SK-MEL-5 (cell line): ENCODE data around the gene GMEB2. TPM values are rescaled to one million over a fixed set of nuclear protein-coding genes. Genes with fewer than 3 reads are reported as not detected.

ENCODE experiments used
- DNase-seq: peaks from one replicate; pipeline ENCODE4 v3.0.0-alpha.2; 2016; ENCODE audit warnings: low read depth, low spot score
- in situ Hi-C: cut with HindIII; loops from 2 replicates; pipeline ENCODE4 v1.10.0; 2016; ENCODE audit warnings: low sequenced_read_pairs, high pct_unique_total_duplicates, low pct_unique_long_range_greater_than_20kb
- total RNA-seq: library from RNA; depleted of rRNA; stranded (reverse); fragments of >200 nt; shearing (Covaris generic); gene quantifications from 2 replicates; pipeline ENCODE4 v1.2.3, GENCODE V29; 2014

Gene GMEB2
- total RNA-seq, 1 experiment from 2014 or later, result 10.5 TPM

DNA sequence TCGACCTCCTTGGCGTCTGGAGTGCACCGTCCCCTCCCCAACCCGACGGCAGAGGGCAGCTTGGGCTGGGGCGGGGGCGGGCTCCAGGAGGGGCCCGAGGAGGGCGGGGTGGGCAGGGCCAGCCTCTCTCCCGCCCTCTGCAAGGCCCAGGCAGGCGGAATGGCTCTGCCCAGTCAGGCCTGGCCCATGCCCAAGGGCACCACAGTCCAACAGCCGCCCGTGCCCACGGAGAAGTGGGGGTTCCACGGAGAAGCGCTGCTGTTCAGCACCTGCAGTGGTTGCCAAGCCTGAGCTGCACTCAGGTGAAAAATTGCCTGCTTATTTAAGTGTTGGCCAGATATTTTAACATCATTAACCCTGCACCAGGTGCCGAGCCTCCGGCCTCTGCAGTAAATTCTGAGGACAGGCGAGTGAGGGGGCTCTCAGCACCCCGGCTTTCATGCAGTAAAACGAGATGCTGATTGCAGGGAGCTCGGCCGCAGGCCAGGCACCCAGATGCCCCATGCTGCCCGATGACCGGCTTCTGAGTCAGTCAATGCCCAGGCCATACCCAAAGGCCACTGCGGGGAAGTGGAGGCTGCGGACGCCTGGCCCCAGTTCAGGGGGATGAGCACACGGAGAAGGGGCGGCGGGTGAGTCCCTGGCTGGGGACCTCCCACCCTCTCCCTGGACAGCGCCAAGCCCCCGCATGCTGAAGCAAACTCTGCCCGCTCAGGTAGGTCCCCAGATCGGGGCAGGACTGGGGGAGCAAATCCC is 79.0 kb downstream of the GMEB2 start, which contains the start of gene SRMS:
SRMS (minus strand) TSS at position 25 of the 756 bp plus-strand sequence. CDS start 286 bp downstream, outside the sequence.
- in situ Hi-C loops, result no loop called here

DNA sequence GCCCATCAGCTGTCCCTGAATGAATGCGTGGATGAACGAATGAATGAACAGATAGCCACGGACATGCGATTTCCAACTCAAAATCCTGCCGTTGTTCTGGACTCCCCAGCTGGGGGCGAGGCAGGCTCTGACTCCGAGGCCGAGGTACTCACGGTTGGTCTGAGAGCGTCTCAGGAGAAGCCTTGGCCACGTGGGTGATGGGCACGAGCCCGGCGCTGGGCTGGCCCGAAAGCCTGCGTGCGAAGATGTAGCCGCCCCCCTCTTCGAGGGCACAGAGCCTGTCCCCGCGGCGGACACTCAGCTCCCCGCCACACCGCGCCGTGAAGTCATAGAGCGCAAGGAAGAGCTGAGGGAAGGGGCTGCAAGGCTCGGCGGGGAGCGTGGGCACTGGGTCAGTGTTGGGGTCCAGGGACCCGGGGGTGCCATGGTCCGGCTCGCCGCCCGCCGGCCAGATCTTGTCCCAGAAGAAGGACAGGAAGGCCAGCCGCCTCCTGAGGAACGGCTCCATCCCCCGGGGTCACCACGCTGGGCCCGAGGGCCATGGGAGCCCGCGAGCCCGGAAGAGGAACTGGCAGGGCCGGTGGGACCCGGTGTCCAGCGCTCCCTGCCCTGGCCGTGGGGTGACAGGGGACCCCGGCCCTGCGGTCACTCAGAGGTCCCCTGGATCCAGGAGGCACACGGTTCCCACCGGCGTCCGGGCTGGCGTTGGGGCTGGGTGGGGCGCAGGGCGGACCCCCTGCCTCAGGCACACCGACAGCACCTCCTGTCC is 79.8 kb downstream of the GMEB2 start:
- in situ Hi-C loops, result no loop called here
- DNase-seq, result no peak

More for the DNA sequence above, 79.0 kb downstream of the GMEB2 start, which contains the start of gene SRMS:
- peak; percentile 29 for DNase-seq

DNA sequence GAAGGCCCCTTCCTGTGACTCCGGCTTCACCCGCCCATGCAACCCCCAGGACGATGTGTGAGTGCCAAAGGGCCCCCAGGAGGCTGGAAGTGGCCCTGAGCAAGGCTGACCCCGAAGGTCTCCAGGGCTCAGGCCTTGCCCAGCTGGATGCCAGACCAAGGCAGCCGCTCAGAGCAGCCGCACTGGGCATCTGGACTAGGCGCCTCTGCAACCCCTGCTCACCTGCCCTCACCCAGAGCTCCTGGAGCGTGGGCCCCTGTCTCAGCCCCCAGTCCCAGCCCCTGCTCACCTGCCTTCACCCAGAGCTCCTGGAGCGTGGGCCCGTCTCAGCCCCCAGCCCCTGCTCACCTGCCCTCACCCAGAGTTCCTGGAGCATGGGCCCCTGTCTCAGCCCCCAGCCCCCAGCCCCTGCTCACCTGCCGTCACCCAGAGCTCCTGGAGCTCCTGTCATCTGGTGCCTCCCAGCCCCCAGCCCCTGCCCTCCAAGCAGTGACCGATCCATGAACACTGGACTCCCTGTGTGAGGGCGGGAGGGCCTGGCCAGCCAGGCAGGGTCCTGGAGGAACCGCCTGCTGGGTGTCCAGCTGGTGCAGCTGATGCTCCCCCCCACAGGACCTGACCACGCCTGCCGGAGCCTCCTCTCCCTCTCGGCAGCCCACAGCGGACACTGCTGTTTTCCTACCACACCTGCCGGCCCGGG is 80.5 kb downstream of the GMEB2 start:
- no peak for DNase-seq
- in situ Hi-C loops, result no loop called here

DNA sequence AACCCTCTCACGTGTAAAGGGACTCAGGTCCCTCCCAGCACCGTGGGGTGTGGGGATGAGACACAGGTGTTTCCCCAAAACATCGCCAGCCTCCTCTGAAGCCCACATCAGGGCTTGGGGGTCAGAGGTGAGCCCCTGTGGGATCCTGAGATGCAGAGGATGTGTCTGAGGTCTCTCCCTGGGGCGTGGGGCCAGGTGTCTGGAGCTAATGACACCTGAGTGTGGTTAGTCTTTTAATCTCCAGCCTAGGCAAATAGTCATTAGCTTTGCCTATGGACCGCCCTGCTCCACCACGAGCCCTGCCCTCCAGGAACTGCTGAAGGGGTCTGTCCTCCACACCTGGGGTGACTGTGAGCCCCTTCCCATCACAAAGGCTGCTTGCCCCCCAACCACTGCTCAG is 81.1 kb downstream of the GMEB2 start:
- in situ Hi-C loops, result no loop called here
- no peak for DNase-seq

DNA sequence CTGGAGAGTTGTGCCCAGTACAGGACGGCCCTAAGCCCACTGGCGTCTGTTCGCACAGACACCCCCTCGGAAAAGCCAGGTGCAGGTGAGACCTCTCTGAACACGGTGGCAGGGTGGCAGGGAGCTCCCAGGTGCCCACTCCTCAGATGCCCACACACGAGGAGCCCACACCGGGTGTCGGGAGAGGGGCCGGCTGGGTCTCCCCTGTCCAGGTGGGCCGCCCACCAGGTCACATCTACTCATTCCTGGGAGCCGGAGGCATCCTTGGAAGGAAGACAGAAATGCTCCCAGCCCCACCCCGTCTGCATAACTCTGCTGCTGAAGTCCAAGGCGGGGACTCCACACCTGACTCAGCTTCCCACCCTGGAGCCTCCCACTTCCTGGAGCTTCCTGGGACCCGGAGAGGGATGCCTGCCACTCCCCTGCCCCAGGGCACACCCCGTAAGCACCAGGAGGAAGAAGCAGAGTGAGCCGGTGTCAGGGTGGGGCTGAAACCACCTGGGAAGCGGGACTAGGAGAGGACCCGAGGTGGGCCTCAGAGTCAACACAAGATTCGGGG is 81.9 kb downstream of the GMEB2 start:
- in situ Hi-C loops, result no loop called here
- no peak for DNase-seq

DNA sequence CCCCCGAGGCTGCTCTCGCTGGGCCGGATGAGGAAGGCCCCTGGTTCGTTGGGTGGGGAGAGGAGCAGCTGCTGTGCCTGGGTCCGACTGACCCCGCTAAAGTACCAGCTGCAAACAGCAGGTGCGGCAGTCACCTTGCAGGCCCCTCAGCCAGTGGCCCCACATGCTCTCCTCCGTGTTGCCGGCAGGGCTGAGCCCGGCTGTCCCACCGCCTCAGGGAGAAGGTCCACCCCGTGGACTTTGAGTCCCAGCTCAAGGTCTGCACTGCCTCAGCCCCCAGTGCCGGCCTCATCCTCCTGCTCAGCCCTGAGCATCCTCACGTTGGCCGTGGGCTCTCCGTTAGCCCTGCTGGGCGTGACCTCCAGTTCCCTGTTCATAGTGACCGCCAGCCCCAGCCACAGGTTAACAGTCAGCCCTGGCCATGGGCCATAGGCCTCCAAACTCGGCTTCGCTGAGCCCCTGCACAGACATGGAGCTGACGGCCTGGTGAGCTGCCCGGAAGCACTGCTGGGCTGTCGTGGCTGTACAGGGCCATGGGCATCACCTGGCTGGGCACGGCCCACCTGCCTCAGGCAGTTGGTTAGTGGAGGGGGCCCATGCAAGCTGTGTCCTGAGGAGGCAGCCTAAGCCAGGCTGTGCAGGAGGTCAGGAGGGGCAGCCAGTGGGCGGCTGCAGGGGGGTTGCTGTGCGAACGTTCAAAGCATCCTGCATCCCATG is 82.5 kb downstream of the GMEB2 start:
- no peak for DNase-seq
- in situ Hi-C loops, result no loop called here

DNA sequence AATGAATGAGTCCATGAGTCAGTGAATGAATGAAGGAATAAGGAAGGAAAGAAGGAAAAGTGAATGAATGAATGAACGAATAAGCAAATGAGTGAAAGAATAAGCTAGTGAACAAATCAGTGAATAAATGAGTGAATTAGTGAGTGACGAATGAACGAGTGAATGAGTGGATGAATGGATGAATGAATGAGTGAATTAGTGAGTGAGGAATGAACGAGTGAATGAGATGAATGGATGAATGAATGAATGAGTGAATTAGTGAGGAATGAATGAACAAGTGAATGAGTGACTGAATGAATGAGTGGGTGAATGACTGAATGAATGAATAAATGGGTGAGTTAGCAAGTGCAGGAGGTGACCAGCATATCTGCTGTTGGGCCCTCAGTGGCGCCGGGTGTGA is 83.2 kb downstream of the GMEB2 start:
- DNase-seq, result no peak
- in situ Hi-C loops, result no loop called here

DNA sequence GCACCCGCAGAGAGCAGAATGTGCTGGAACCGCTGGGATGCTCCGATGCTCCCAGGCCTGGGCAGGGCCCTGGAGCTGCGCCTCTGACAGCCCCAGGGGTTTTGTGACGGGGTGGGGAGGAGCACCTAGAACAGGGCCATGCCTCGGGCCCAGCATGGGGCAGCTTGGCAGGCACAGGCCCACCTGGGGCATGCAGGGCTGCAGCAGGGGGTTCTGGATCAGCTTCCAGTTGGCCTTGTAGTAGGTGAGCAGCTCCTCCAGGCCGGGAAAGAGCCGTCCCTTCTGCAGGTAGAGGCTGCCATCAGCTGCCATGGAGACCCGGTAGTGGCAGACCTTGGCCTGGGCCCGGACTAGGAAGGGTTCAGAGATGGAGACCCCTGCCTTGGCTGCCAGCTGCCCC is 83.8 kb downstream of the GMEB2 start:
- no peak for DNase-seq
- in situ Hi-C loops, result no loop called here

DNA sequence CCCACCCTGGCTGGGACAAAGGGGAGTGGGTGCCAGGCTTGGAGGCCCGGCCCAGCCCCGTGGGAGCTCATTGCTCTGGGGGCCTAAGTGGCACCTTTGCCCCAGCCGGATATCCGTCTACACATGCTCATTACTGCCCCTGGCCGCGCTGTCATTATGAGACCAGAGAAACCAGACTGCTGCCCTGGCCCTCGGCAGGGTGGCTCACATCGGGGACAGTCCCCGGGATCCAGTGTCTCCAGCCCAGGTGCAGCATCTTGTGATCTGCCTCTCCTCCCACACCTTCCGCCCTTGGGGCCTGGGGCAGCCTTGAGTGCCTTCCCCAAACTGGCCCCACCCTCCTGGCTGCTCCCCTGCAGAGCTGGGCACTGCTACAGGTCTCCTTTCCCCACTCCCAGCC is 84.2 kb downstream of the GMEB2 start:
- in situ Hi-C loops, result no loop called here
- no peak for DNase-seq

DNA sequence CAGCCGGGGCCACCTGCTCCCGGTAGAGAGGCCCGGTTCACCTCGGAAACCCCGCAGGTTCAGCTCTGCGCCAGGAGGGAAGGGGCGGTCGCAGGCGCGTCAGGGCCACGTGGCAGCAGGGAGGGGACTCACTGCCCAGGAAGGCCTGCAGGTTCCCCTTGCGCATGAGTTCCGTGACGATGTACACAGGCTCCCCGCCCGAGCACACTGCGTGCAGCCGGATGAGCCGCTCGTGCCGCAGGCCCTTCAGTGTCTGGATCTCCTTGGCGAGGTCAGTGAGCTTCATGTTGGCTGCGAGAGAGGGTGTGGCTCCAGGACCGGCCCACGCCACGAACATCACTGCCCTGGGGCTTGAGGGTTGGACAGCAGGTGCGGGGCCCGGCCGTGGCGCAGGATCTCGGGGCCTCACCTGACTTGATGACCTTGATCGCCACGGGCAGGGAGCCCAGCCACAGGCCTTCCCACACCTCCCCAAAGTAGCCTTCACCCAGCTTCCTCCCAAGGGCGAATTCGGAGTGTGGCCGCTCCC is 84.8 kb downstream of the GMEB2 start:
- DNase-seq, result no peak
- in situ Hi-C loops, result no loop called here

DNA sequence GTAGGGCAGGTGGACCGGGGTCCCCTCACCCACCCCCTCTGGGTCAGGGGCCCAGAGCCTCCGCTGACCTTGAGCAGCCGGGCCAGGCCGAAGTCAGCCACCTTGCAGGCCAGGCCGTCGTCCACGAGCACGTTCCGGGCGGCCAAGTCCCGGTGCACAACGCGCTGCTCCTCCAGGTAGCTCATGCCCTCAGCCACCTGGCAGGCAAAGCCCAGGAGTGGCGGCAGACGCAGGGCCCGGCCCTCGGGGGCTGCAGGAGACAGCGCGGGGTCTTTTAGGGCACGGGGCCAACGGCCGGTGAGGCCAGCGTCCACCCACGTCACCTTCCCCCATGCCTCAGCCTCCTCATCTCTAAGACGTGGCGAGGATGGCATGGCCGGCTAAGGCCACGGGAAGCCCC is 85.5 kb downstream of the GMEB2 start:
- in situ Hi-C loops, result no loop called here
- DNase-seq, result no peak

DNA sequence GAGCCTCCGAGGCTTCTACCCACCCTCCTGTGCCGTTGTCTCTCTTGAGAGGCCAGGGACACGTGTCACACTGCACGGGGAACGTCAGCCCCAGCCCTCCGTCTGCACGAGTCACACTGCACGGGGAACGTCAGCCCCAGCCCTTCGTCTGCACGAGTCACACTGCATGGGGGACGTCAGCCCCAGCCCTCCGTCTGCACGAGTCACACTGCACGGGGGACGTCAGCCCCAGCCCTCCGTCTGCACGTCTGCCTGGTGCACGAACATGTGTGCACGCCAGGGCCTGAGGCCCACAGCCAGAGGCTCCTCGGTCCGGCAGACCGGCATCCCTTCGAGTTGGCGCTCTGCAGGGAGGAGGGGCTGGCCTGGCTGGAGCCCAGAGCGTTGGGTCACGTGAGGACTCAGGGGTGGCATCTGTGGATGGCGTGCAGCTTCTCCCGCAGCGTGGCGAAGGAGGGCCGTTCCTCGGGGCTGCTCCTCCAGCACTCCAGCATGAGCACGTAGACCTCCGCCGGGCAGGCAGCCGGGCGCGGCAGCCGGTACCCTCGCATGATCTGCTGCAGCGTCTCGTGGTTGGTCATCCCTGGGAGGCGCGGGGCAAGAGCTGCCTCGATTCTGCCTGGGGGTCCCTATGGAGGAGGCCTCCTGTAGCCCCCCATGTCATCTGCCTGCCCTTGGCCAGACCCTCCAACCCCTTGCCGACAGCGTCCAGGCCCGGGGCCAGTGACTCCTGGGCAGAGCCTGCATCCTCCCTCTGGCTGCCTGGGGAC is 86.3 kb downstream of the GMEB2 start:
- in situ Hi-C loops, result no loop called here
- no peak for DNase-seq

DNA sequence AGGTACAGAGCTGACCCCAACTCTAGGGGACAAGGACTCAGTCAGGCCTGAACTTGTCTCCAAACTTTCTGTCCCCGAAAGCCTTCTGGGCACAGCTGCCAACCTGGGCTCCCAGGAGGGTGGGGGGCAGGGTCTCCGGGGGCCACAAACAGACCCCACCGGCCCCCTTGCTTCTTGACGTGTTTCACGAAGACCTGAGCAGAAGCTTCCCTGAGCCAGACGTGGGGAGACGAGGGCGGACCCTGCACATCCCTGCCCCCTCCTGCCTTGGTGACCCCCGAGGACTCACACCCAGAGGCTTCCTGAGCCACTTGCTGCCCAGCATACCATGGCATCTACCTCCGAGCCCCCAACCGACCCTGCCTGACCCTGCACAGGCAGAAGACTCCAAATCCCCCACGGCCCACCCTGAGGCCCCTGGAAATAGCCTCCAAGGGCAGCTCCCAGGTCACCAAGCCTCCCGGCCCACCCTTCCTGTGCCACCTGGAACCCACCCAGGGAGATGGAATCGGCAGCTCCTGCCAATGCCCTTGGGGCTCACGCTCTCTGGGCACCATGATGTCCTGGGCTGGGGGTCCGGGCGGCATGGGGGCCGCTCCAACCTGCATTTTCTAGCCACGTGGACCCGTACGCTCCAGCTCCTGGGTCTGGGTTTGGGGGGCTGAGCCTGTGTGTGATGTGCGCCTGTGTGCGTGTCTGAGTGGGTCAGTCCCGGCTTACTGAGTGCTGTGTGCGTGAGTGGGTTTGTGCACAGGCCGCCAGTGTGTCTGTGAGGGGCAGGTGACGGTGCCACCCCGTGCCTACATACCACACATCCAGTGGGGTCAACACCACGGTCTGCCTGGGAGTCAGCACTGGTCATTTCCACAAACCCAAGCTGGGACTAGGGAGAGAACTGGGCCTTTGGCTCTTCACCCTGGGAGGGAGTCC is 87.2 kb downstream of the GMEB2 start:
- no peak for DNase-seq
- in situ Hi-C loops, result no loop called here

DNA sequence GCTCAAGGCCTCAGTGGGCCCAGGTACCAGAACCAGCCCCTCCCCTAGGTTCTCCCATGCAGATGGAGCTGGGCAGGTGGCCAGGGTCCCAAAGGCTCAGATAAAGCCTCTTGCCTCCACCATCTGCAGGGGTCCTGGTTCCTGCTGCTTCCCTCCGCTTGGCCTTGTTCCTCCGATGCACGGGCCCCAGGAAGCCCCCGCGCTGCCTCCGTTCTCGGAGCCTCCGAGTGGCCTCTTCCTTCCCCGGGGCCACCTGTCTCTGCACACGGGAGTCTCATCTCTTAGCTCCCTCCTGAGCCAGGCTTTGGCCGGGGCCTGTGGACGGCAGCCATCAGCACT is 87.8 kb downstream of the GMEB2 start:
- in situ Hi-C loops, result no loop called here
- no peak for DNase-seq

DNA sequence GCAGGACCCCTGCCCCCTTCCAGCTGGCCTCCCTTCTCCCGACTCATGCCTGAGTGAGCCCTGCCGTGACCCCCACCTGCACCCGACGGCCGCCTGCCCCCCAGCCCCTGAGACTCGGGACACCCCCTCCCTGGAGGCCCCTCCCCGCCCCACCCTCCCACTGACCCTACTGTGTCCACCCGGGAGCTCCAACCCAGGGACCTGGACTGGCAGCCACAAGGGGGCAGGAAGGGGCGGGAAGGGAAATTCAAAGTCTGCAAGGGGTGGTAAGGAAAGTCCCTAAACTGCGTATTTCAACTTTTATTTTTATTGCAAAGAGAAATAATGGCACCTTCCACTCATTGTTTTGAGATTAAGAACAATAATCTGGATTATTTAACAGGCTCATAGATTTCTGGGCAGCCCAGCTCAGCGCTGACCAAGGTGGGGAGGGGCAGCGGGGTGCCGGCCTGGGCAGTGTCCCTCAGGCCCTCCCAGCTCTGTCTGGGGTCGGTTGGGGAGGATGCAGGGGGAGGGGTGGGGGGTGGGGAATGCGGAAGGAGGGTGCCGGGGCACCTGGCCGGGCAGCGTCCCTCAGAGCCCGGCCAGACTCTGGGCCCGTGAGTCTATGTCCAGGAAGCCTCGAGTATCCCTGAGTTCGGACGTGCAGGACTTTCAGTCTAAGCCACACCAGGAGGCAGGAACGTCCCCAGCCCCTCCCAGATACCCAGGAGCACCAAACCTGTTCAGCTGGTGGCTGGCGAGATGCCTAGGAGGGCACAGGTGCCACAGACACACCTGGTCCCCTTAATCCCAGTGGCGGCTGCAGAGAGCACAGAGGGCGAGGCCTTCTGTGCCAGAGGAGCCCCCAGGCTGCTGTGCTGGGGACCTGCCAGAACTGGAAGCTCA is 88.5 kb downstream of the GMEB2 start:
- peak; percentile 68 for DNase-seq
- in situ Hi-C loops, result no loop called here
